Measurements from ENCODE around the gene RGS7.
"Not testable (repeated sequence)": the region's sequence is repeated elsewhere in the genome, so short reads cannot be mapped to it uniquely, and the experiment has no call there.

Gene RGS7

GRCh38 chr1:241270016-241270415 lies 87.0 kb downstream of the RGS7 start:
- peak; percentile 52 for DNase-seq

GRCh38 chr1:241269116-241269515 lies 87.9 kb downstream of the RGS7 start:
- DNase-seq = peak; percentile 15

- DNase-seq = no peak
These were observed 90.9 kb downstream of the RGS7 start for GRCh38 chr1:241266121-241266520.

- no peak for DNase-seq
These were observed 91.6 kb downstream of the RGS7 start for GRCh38 chr1:241265428-241265827.

GRCh38 chr1:241263346-241263745 lies 93.7 kb downstream of the RGS7 start:
- no peak for DNase-seq

GRCh38 chr1:241253471-241253870 lies 103.5 kb downstream of the RGS7 start:
- DNase-seq = no peak

GRCh38 chr1:241250465-241250864 lies 106.5 kb downstream of the RGS7 start:
- DNase-seq = peak; percentile 61

- no peak for DNase-seq
These were observed 116.9 kb downstream of the RGS7 start for GRCh38 chr1:241240069-241240468.

GRCh38 chr1:241237873-241238272 lies 119.1 kb downstream of the RGS7 start:
- no peak for DNase-seq

- no peak for DNase-seq
These were observed 121.6 kb downstream of the RGS7 start for GRCh38 chr1:241235256-241235897.

- no peak for DNase-seq
These were observed 127.3 kb downstream of the RGS7 start for GRCh38 chr1:241229711-241230110.

- DNase-seq = peak; percentile 60
These were observed 127.8 kb downstream of the RGS7 start for GRCh38 chr1:241229216-241229615.

- DNase-seq = no peak
These were observed 128.7 kb downstream of the RGS7 start for GRCh38 chr1:241228339-241228738.

- peak; percentile 32 for DNase-seq
These were observed 131.3 kb downstream of the RGS7 start for GRCh38 chr1:241225741-241226140.

GRCh38 chr1:241224189-241224588 lies 132.8 kb downstream of the RGS7 start:
- not testable (repeated sequence) for DNase-seq

- not testable (repeated sequence) for DNase-seq
These were observed 134.2 kb downstream of the RGS7 start for GRCh38 chr1:241222813-241223212.

- no peak for DNase-seq
These were observed 135.7 kb downstream of the RGS7 start for GRCh38 chr1:241221319-241221718.

- not testable (repeated sequence) for DNase-seq
These were observed 136.1 kb downstream of the RGS7 start for GRCh38 chr1:241220913-241221312.

- no peak for DNase-seq
These were observed 137.6 kb downstream of the RGS7 start for GRCh38 chr1:241219449-241219848.

GRCh38 chr1:241217516-241217915 lies 139.5 kb downstream of the RGS7 start:
- DNase-seq = peak; percentile 69

- no peak for DNase-seq
These were observed 141.3 kb downstream of the RGS7 start for GRCh38 chr1:241215683-241216082.

GRCh38 chr1:241215203-241215602 lies 141.8 kb downstream of the RGS7 start:
- no peak for DNase-seq

- DNase-seq = no peak
These were observed 143.9 kb downstream of the RGS7 start for GRCh38 chr1:241213139-241213538.

GRCh38 chr1:241212628-241213027 lies 144.4 kb downstream of the RGS7 start:
- DNase-seq = no peak

- peak; percentile 34 for DNase-seq
These were observed 148.1 kb downstream of the RGS7 start for GRCh38 chr1:241208910-241209379.
